Measurements from ENCODE around the gene ELOVL4.

Gene ELOVL4

GRCh38 chr6:79878142-79878748 lies 69.1 kb downstream of the ELOVL4 start:
- Histone ChIP-seq H3K36me3 (no peaks in the 10 kb centered on the region), H3K9me3 (no peaks in the 10 kb centered on the region), H3K27ac (no peak overlapping the region), H3K27me3 (no peaks in the 10 kb centered on the region), H4K20me1 (no peaks in the 10 kb centered on the region), H3K4me2 (no peak overlapping the region), H3K9ac (no peak overlapping the region), H3K4me1 (0 out of 2 replicates have a peak, but pooled peaks cover 7% of the 10 kb centered on the region), H3K4me3 (no peak overlapping the region)
- TF ChIP-seq Cebpa-rat (IDR thresholded peaks at IDR 0.05): no peak

GRCh38 chr6:79874531-79875134 lies 72.7 kb downstream of the ELOVL4 start:
- Histone ChIP-seq H4K20me1 (no peaks in the 10 kb centered on the region), H3K9ac (no peak overlapping the region), H3K36me3 (no peaks in the 10 kb centered on the region), H3K4me2 (no peak overlapping the region), H3K27me3 (no peaks in the 10 kb centered on the region), H3K9me3 (no peaks in the 10 kb centered on the region), H3K4me3 (no peak overlapping the region), H3K27ac (no peak overlapping the region), H3K4me1 (no peaks in the 10 kb centered on the region)
- TF ChIP-seq Cebpa-rat (IDR thresholded peaks at IDR 0.05): no peak

- H3K27me3 ChIP-seq: no peaks in the 10 kb centered on the region
- no peaks in the 10 kb centered on the region for H4K20me1 ChIP-seq
- no peak overlapping the region for H3K9ac ChIP-seq
- H3K4me3 ChIP-seq: no peak overlapping the region
- no peak overlapping the region for H3K4me2 ChIP-seq
- H3K9me3 ChIP-seq: no peaks in the 10 kb centered on the region
- TF ChIP-seq Cebpa-rat (IDR thresholded peaks at IDR 0.05): no peak
- no peaks in the 10 kb centered on the region for H3K36me3 ChIP-seq
- no peaks in the 10 kb centered on the region for H3K4me1 ChIP-seq
- H3K27ac ChIP-seq: no peak overlapping the region
Measured at GRCh38 chr6:79872986-79873385, 74.4 kb downstream of the ELOVL4 start.

- no peaks in the 10 kb centered on the region for H4K20me1 ChIP-seq
- H3K27ac ChIP-seq: no peak overlapping the region
- no peak overlapping the region for H3K4me2 ChIP-seq
- H3K36me3 ChIP-seq: no peaks in the 10 kb centered on the region
- H3K9ac ChIP-seq: no peak overlapping the region
- H3K4me3 ChIP-seq: no peak overlapping the region
- no peaks in the 10 kb centered on the region for H3K4me1 ChIP-seq
- no peak for TF ChIP-seq Cebpa-rat (IDR thresholded peaks at IDR 0.05)
- no peaks in the 10 kb centered on the region for H3K27me3 ChIP-seq
- no peaks in the 10 kb centered on the region for H3K9me3 ChIP-seq
Measured at GRCh38 chr6:79872303-79872702, 75.0 kb downstream of the ELOVL4 start.

GRCh38 chr6:79869600-79870084 lies 77.7 kb downstream of the ELOVL4 start:
- Histone ChIP-seq H3K36me3 (no peaks in the 10 kb centered on the region), H3K9ac (no peak overlapping the region), H3K4me3 (0 out of 2 replicates have a peak overlapping the region, but pooled peaks have one; percentile 38), H3K27me3 (no peaks in the 10 kb centered on the region), H3K27ac (no peak overlapping the region), H3K4me2 (peak overlapping the region; percentile 57), H3K9me3 (no peaks in the 10 kb centered on the region), H3K4me1 (no peaks in the 10 kb centered on the region), H4K20me1 (no peaks in the 10 kb centered on the region)
- no peak for TF ChIP-seq Cebpa-rat (IDR thresholded peaks at IDR 0.05)

- no peaks in the 10 kb centered on the region for H3K4me1 ChIP-seq
- no peak overlapping the region for H3K4me3 ChIP-seq
- TF ChIP-seq Cebpa-rat (IDR thresholded peaks at IDR 0.05): no peak
- H3K9ac ChIP-seq: no peak overlapping the region
- no peaks in the 10 kb centered on the region for H3K9me3 ChIP-seq
- no peaks in the 10 kb centered on the region for H3K36me3 ChIP-seq
- H3K27me3 ChIP-seq: no peaks in the 10 kb centered on the region
- H3K4me2 ChIP-seq: no peak overlapping the region
- no peaks in the 10 kb centered on the region for H4K20me1 ChIP-seq
- no peak overlapping the region for H3K27ac ChIP-seq
Measured at GRCh38 chr6:79869184-79869583, 78.2 kb downstream of the ELOVL4 start.

GRCh38 chr6:79868098-79868722 lies 79.1 kb downstream of the ELOVL4 start:
- H4K20me1 ChIP-seq: no peaks in the 10 kb centered on the region
- no peaks in the 10 kb centered on the region for H3K9me3 ChIP-seq
- no peak overlapping the region for H3K27ac ChIP-seq
- H3K4me1 ChIP-seq: no peaks in the 10 kb centered on the region
- no peak overlapping the region for H3K4me3 ChIP-seq
- TF ChIP-seq Cebpa-rat (IDR thresholded peaks at IDR 0.05): no peak
- H3K27me3 ChIP-seq: no peaks in the 10 kb centered on the region
- H3K36me3 ChIP-seq: no peaks in the 10 kb centered on the region
- H3K9ac ChIP-seq: no peak overlapping the region
- no peak overlapping the region for H3K4me2 ChIP-seq

Measured in BLaER1 (cell line).